ENCODE results near the gene HECW1.

Gene HECW1

GRCh38 chr7:43290978-43291377 lies 178.5 kb downstream of the HECW1 start:
- TF ChIP-seq, protein P1, sequence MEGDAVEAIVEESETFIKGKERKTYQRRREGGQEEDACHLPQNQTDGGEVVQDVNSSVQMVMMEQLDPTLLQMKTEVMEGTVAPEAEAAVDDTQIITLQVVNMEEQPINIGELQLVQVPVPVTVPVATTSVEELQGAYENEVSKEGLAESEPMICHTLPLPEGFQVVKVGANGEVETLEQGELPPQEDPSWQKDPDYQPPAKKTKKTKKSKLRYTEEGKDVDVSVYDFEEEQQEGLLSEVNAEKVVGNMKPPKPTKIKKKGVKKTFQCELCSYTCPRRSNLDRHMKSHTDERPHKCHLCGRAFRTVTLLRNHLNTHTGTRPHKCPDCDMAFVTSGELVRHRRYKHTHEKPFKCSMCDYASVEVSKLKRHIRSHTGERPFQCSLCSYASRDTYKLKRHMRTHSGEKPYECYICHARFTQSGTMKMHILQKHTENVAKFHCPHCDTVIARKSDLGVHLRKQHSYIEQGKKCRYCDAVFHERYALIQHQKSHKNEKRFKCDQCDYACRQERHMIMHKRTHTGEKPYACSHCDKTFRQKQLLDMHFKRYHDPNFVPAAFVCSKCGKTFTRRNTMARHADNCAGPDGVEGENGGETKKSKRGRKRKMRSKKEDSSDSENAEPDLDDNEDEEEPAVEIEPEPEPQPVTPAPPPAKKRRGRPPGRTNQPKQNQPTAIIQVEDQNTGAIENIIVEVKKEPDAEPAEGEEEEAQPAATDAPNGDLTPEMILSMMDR (conservative IDR thresholded peaks at IDR 0.05): no peak
- H3K27ac ChIP-seq: no peak overlapping the region

DNA sequence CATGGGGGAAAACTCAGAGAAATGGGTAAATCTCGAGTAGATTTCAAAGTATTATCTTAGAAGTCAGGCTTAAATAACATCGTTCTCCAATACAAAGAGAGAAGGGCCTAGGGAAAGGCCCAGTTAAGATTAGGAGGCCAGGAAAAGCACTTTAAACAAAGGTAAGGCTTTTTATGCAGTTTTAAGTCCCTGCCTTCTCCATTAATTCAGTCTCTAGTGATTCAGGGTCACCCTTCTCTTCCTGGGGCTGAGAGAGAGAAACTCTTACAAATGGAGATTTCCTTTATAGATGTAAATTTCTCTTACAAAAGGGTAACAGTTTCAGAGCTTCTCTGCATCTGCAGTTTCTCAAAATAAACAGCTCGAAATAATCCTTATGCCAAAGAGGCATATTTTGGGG lies 179.3 kb downstream of the HECW1 start:
- no peak overlapping the region for H3K27ac ChIP-seq
- TF ChIP-seq, protein P1 (conservative IDR thresholded peaks at IDR 0.05): no peak

GRCh38 chr7:43292384-43292783 lies 179.9 kb downstream of the HECW1 start:
- TF ChIP-seq, protein P1 (conservative IDR thresholded peaks at IDR 0.05): no peak
- no peak overlapping the region for H3K27ac ChIP-seq

GRCh38 chr7:43294080-43294630 lies 181.7 kb downstream of the HECW1 start:
- TF ChIP-seq, protein P1 (conservative IDR thresholded peaks at IDR 0.05): no peak
- no peak overlapping the region for H3K27ac ChIP-seq

DNA sequence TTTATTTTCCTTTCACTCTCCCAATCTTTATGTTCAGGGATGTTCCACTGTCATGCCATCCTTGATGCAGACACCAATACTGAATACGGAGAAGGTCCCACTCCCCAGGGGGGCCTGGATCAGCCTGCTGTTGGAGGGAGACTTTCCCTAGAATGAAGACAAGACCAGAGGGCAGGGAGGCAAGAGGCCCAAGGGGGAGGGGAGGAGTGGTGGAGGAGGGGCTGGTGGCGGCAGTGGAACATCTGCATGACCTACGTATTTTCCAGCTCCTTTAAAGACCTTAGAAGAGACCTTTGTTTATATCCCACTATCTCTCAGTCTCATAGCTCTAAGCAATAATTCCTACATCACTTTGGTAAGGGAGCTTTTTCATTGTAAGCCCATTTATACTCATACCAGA lies 183.0 kb downstream of the HECW1 start:
- TF ChIP-seq, protein P1 (conservative IDR thresholded peaks at IDR 0.05): no peak
- H3K27ac ChIP-seq: no peak overlapping the region

DNA sequence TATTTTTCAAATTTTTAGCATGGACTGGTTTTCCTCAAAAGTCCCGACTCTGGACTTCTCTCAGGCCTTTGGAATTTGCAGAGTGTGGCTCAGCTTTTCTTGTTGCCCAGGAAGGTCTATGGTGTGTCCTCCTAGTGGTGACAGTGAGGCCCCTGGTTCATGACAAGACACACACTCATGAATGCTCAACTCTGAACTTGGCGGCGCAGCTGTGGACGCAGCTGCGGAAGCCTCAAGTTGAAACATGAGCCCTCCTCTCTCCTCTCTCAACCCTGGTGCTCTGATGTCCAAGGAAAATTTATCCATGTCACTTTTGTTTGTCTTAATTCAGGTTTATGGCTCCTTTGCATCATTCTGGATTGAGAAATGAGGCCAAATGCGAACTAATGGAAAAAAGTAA lies 183.9 kb downstream of the HECW1 start:
- H3K27ac ChIP-seq: no peak overlapping the region
- TF ChIP-seq, protein P1 (conservative IDR thresholded peaks at IDR 0.05): no peak; the same call in 1 of the 2 replicates

DNA sequence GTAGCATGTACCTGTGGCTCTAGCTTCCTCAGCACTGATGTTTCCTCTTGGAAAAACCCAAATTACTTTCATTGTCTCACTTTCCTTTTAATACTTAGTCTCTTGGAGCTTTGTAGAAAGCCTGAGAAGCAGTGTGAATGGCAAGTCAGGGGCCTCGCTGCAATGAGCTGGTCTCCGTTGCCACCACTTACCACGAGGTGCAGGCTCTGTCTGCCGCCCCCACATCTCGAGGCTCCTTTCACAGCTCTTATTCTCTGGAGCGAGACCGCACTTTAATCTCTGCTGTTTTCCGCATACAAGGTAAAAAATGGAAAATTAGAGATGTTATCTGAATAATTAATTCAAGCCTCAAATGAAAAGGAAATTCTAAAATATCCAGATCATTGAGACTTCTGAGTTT lies 186.2 kb downstream of the HECW1 start:
- no peak overlapping the region for H3K27ac ChIP-seq
- TF ChIP-seq, protein P1 (conservative IDR thresholded peaks at IDR 0.05): no peak

Measured in VCaP (cell line).